SK-N-SH treated with all-trans-retinoic acid at 6 μM for 48 hours (cell line): ENCODE results near the gene CLN6.
"Not testable (repeated sequence)": the region's sequence is repeated elsewhere in the genome, so short reads cannot be mapped to it uniquely, and the experiment has no call there.

Experiments
- ATAC-seq: fragments of 200-7000 bp; cut with Tn5 transposase; 3 replicates; pipeline ENCODE4 v1.9.1; 2020; ENCODE audit warnings: mild to moderate bottlenecking, moderate library complexity
- BACH2 ChIP-seq: fragments of 250-450 bp; sonication (Bioruptor Pico); IDR thresholded peaks from 2 replicates; pipeline ENCODE4 v1.9.0; 2021; ENCODE audit warnings: mild to moderate bottlenecking, borderline replicate concordance
- CSDC2 ChIP-seq: fragments of 250-450 bp; sonication (Bioruptor Pico); IDR thresholded peaks from 2 replicates; pipeline ENCODE4 v1.5.0; 2020; ENCODE audit warnings: mild to moderate bottlenecking, moderate library complexity
- CSRNP3 ChIP-seq: fragments of 250-450 bp; sonication (Bioruptor Pico); IDR thresholded peaks from 2 replicates; pipeline ENCODE4 v1.5.1; 2021; ENCODE audit warnings: mild to moderate bottlenecking, moderate library complexity
- ESRRG ChIP-seq: fragments of 250-450 bp; sonication (Bioruptor Pico); IDR thresholded peaks from 2 replicates; pipeline ENCODE4 v1.6.1; 2021; ENCODE audit warnings: mild to moderate bottlenecking
- GLIS3 ChIP-seq: fragments of 250-450 bp; sonication (Bioruptor Pico); IDR thresholded peaks from 2 replicates; pipeline ENCODE4 v1.5.0; 2020; ENCODE audit warnings: mild to moderate bottlenecking, moderate library complexity
- ISL1 ChIP-seq: fragments of 250-450 bp; sonication (Bioruptor Pico); IDR thresholded peaks from 2 replicates; pipeline ENCODE4 v2.1.2; 2022; ENCODE audit warnings: mild to moderate bottlenecking, moderate library complexity
- OSR1 ChIP-seq: fragments of 250-450 bp; sonication (Bioruptor Pico); IDR thresholded peaks from 2 replicates; pipeline ENCODE4 v1.8.0; 2022; ENCODE audit warnings: moderate library complexity, mild to moderate bottlenecking, inconsistent platforms
- PATZ1 ChIP-seq: fragments of 250-450 bp; sonication (Bioruptor Pico); IDR thresholded peaks from 2 replicates; pipeline ENCODE4 v1.8.0; 2020; ENCODE audit warnings: mild to moderate bottlenecking, moderate library complexity, borderline replicate concordance
- POU6F1 ChIP-seq: fragments of 250-450 bp; sonication (Bioruptor Pico); IDR thresholded peaks from 2 replicates; pipeline ENCODE4 v1.8.0; 2021; ENCODE audit warnings: low read depth, mild to moderate bottlenecking, moderate library complexity, borderline replicate concordance
- PPARA ChIP-seq: fragments of 250-450 bp; sonication (Bioruptor Pico); IDR thresholded peaks from 2 replicates; pipeline ENCODE4 v1.5.0; 2020; ENCODE audit warnings: mild to moderate bottlenecking, borderline replicate concordance
- SNAI2 ChIP-seq: fragments of 250-450 bp; sonication (Bioruptor Pico); IDR thresholded peaks from 2 replicates; pipeline ENCODE4 v1.5.0; 2020; ENCODE audit warnings: mild to moderate bottlenecking, moderate library complexity
- TCF4 ChIP-seq: fragments of 250-450 bp; sonication (Bioruptor Pico); IDR thresholded peaks from 2 replicates; pipeline ENCODE4 v1.8.0; 2021; ENCODE audit warnings: mild to moderate bottlenecking, moderate library complexity, borderline replicate concordance
- TOX ChIP-seq: fragments of 250-450 bp; sonication (Bioruptor Pico); IDR thresholded peaks from 2 replicates; pipeline ENCODE4 v1.8.0; 2021; ENCODE audit warnings: mild to moderate bottlenecking, moderate library complexity, borderline replicate concordance
- TSHZ2 ChIP-seq: fragments of 250-450 bp; sonication (Bioruptor Pico); IDR thresholded peaks from 2 replicates; pipeline ENCODE4 v1.5.0; 2020; ENCODE audit warnings: mild to moderate bottlenecking, moderate library complexity
- ZNF565 ChIP-seq: fragments of 450-650 bp; formaldehyde crosslinking; conservative IDR thresholded peaks from 2 replicates; pipeline ENCODE4 v1.5.0; 2020; ENCODE audit warnings: low read depth, mild to moderate bottlenecking, moderate library complexity
- ZNF8 ChIP-seq: fragments of 450-650 bp; formaldehyde crosslinking; IDR thresholded peaks from 2 replicates; pipeline ENCODE4 v1.5.0; 2020; ENCODE audit warnings: mild to moderate bottlenecking, moderate library complexity

The CLN6 gene

GRCh38 chr15:68203486-68203885 lies 26.0 kb downstream of the CLN6 start (continued):
- TF ChIP-seq ZNF8 (CRISPR knock-in tag) (no peak), BACH2 (CRISPR knock-in tag) (no peak), CSRNP3 (CRISPR knock-in tag) (no peak), PPARA (CRISPR knock-in tag) (no peak), CSDC2 (CRISPR knock-in tag) (no peak), SNAI2 (CRISPR knock-in tag) (no peak), GLIS3 (CRISPR knock-in tag) (no peak)

GRCh38 chr15:68202994-68203393 lies 26.5 kb downstream of the CLN6 start:
- not testable (repeated sequence) for ATAC-seq

GRCh38 chr15:68201879-68202261 lies 27.7 kb downstream of the CLN6 start:
- TF ChIP-seq GLIS3 (CRISPR knock-in tag) (no peak), TCF4 (CRISPR knock-in tag) (no peak), PATZ1 (CRISPR knock-in tag) (no peak)
- ATAC-seq: no peak

GRCh38 chr15:68201153-68201878 lies 28.2 kb downstream of the CLN6 start:
- ATAC-seq: no peak
- TF ChIP-seq CSDC2 (CRISPR knock-in tag) (no peak), OSR1 (no peak), TOX (CRISPR knock-in tag) (no peak)
- TF ChIP-seq, all 23 proteins: peak for 0

- TF ChIP-seq ESRRG (CRISPR knock-in tag): no peak
- TF ChIP-seq PATZ1 (CRISPR knock-in tag): no peak
- no peak for TF ChIP-seq POU6F1 (CRISPR knock-in tag)
- TF ChIP-seq BACH2 (CRISPR knock-in tag): no peak
- ATAC-seq: no peak; the same call in 1 of the 3 replicates
These were observed 29.3 kb downstream of the CLN6 start for GRCh38 chr15:68200016-68200861.

GRCh38 chr15:68199340-68199739 lies 30.2 kb downstream of the CLN6 start:
- no peak for ATAC-seq
- TF ChIP-seq ZNF565: no peak
- TF ChIP-seq TSHZ2 (CRISPR knock-in tag): no peak
- TF ChIP-seq PATZ1 (CRISPR knock-in tag): no peak
- TF ChIP-seq TOX (CRISPR knock-in tag): no peak
- TF ChIP-seq ISL1 (CRISPR knock-in tag): no peak
- TF ChIP-seq POU6F1 (CRISPR knock-in tag): no peak
